ENCODE data around the gene ANKRD65. TPM values are rescaled to one million over a fixed set of nuclear protein-coding genes. Genes with fewer than 3 reads are reported as not detected.
A peak's percentile ranks its signal among the peaks of the same experiment; 100 is the strongest.

The ANKRD65 gene
- total RNA-seq, 2 experiments from 2014 or later, result not detected

- H3K27ac Mint-ChIP-seq, result no peak overlapping the region
- peaks cover 20% of the 10 kb centered on the region for H3K27me3 Mint-ChIP-seq
- no peaks in the 10 kb centered on the region for H3K36me3 Mint-ChIP-seq
- intact Hi-C loops (cut with micrococcal nuclease), result no loop called here
- ChIA-PET POLR2A (no interaction called here), CTCF (interaction anchor here (0.7 to 3.0 kb wide), 8 partner anchors 10 to 92 kb away, joined by 3 to 21 read pairs (median 8); partner anchors contain the start of genes CCNL2 and MRPL20)
- peaks cover 12% of the 10 kb centered on the region for H3K4me1 Mint-ChIP-seq (ENCODE audit: low read depth)
- H3K9me3 Mint-ChIP-seq, result no peaks in the 10 kb centered on the region
- no peak overlapping the region for H3K4me3 Mint-ChIP-seq
- DNase-seq, result no peak
Observed at GRCh38 chr1:1439546-1440261, 18.6 kb upstream of the ANKRD65 start.

DNA sequence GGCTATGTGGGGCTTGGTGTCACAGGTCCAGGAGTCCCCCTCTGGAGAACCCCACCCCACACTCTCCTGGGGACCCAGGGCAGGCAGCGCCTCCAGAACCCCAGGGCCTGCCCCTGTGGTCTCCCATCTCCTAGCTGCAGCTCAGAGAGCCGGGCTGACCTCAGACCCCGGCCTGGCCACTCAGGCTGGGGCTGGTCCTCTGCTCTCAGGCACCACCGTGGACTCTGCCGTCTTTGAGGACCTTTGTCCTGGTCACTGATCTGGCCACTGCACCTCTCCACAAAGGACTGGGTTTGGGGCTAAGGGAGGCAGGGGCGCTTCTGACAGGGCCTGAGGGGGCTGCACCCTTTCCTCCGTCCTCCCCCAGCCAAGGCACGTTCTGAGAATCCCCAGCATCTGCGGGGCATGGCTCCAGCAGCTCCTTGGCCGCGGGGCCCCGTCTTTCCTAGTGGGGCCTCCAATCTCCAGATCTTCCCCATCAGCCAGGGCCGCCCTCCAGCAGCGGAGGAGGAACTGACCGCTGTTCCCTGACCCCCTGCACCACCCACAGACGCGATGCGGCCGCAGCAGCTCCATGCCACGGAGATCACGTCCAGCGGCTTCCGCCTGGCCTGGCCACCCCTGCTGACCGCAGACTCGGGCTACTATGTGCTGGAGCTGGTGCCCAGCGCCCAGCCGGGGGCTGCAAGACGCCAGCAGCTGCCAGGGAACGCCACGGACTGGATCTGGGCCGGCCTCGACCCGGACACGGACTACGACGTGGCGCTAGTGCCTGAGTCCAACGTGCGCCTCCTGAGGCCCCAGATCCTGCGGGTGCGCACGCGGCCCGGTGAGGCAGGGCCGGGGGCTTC lies 17.7 kb upstream of the ANKRD65 start:
- no peak for DNase-seq
- Mint-ChIP-seq H3K36me3 (no peaks in the 10 kb centered on the region), H3K27me3 (peaks cover 21% of the 10 kb centered on the region), H3K9me3 (no peaks in the 10 kb centered on the region), H3K27ac (no peak overlapping the region), H3K4me3 (no peak overlapping the region), H3K4me1 (ENCODE audit: low read depth) (peaks cover 12% of the 10 kb centered on the region)
- intact Hi-C loops (cut with micrococcal nuclease), result no loop called here
- CTCF ChIA-PET, result interaction anchor here (0.6 kb wide), 1 partner anchor 438 kb away, joined by 3 read pairs; no protein-coding TSS in a partner anchor
- POLR2A ChIA-PET, result no interaction called here

DNA sequence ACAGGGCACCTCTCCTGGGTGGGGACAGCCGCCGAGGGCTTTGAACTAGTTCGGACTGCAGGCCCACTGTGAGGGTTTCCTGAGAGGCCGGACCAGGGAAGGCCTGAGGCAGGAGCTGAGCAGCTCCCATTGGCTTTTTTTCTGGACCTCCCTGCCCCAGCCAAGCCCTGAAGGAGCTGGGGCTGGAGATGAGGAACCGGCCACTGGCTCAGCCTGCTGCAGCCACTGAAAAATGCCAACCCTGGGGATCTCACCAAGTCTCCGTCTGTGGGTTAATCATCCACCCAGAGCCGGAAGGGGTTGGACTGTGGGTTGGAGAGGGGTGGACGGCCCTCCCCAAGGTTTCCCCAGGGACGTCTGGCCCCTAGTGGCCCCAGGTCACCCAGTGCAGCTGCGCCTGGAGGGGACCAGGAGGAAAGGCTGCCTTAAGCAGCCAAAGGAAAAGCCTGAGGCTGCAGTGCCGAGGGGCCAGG lies 16.9 kb upstream of the ANKRD65 start:
- POLR2A ChIA-PET, result no interaction called here
- no peak for DNase-seq
- peaks cover 23% of the 10 kb centered on the region for H3K27me3 Mint-ChIP-seq

GRCh38 chr1:1437033-1437903 lies 16.2 kb upstream of the ANKRD65 start:
- ChIA-PET CTCF (interaction anchor here (0.6 kb wide), 1 partner anchor 61 kb away, joined by 3 read pairs; no protein-coding TSS in a partner anchor), POLR2A (no interaction called here)
- no peaks in the 10 kb centered on the region for H3K36me3 Mint-ChIP-seq
- H3K4me1 Mint-ChIP-seq (ENCODE audit: low read depth), result peaks cover 15% of the 10 kb centered on the region
- no peak for DNase-seq
- peaks cover 26% of the 10 kb centered on the region for H3K27me3 Mint-ChIP-seq
- H3K4me3 Mint-ChIP-seq, result no peak overlapping the region
- intact Hi-C loops (cut with micrococcal nuclease), result no loop called here
- H3K9me3 Mint-ChIP-seq, result no peaks in the 10 kb centered on the region
- H3K27ac Mint-ChIP-seq, result no peak overlapping the region

More for the DNA sequence above, 16.9 kb upstream of the ANKRD65 start:
- H3K27ac Mint-ChIP-seq, result no peak overlapping the region
- no peaks in the 10 kb centered on the region for H3K36me3 Mint-ChIP-seq
- H3K4me3 Mint-ChIP-seq, result no peak overlapping the region
- peaks cover 15% of the 10 kb centered on the region for H3K4me1 Mint-ChIP-seq (ENCODE audit: low read depth)
- CTCF ChIA-PET, result interaction anchor here (0.6 kb wide), 1 partner anchor 61 kb away, joined by 3 read pairs; no protein-coding TSS in a partner anchor
- no peaks in the 10 kb centered on the region for H3K9me3 Mint-ChIP-seq
- intact Hi-C loops (cut with micrococcal nuclease), result no loop called here

DNA sequence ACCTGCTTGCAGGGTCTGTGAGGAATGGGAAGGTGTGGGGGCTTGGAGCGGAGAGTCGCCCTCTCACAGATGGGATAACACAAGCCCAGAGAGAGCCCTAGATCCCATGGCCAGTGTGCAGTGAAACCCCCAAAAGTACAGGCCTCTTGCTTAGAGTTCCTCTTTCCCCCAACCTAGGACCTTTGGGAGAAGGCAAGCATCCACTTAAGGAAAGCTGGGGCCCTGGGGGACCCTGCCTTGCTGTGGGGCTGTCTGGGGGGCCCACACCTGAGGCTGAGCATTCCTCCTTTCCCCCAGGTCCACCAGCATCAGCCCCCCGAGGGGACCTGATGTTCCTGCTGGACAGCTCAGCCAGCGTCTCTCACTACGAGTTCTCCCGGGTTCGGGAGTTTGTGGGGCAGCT lies 15.6 kb upstream of the ANKRD65 start:
- peaks cover 15% of the 10 kb centered on the region for H3K4me1 Mint-ChIP-seq (ENCODE audit: low read depth)
- H3K9me3 Mint-ChIP-seq, result no peaks in the 10 kb centered on the region
- H3K27ac Mint-ChIP-seq, result no peak overlapping the region
- ChIA-PET CTCF (no interaction called here), POLR2A (no interaction called here)
- no peaks in the 10 kb centered on the region for H3K36me3 Mint-ChIP-seq
- intact Hi-C loops (cut with micrococcal nuclease), result no loop called here
- H3K4me3 Mint-ChIP-seq, result no peak overlapping the region
- no peak for DNase-seq
- peaks cover 26% of the 10 kb centered on the region for H3K27me3 Mint-ChIP-seq

- ChIA-PET CTCF (no interaction called here), POLR2A (no interaction called here)
- intact Hi-C loops (cut with micrococcal nuclease), result no loop called here
- Mint-ChIP-seq H3K4me3 (no peak overlapping the region), H3K27me3 (peaks cover 26% of the 10 kb centered on the region), H3K4me1 (ENCODE audit: low read depth) (peaks cover 15% of the 10 kb centered on the region), H3K9me3 (no peaks in the 10 kb centered on the region), H3K27ac (no peak overlapping the region), H3K36me3 (no peaks in the 10 kb centered on the region)
- DNase-seq, result no peak
Observed at GRCh38 chr1:1435911-1436629, 15.0 kb upstream of the ANKRD65 start.

- Mint-ChIP-seq H3K4me1 (ENCODE audit: low read depth) (peaks cover 11% of the 10 kb centered on the region), H3K27me3 (peaks cover 23% of the 10 kb centered on the region), H3K36me3 (no peaks in the 10 kb centered on the region), H3K27ac (no peak within 1 kb of the TSS), H3K9me3 (no peaks in the 10 kb centered on the region), H3K4me3 (peak within 1 kb of the TSS; percentile 23)
- peak; percentile 65 for DNase-seq
- ChIA-PET POLR2A (no interaction called here), CTCF (no interaction called here)
- intact Hi-C loops (cut with micrococcal nuclease), result no loop called here
Observed at GRCh38 chr1:1435106-1435903, 14.2 kb upstream of the ANKRD65 start, which contains the start of gene VWA1. Gene VWA1, plus strand, starts transcription at chr1:1435690. Its CDS starts 59 bp downstream, at chr1:1435749.

GRCh38 chr1:1434824-1435105 lies 13.7 kb upstream of the ANKRD65 start:
- DNase-seq, result no peak
- intact Hi-C loops (cut with micrococcal nuclease), result no loop called here
- peak overlapping the region; percentile 23 for H3K4me3 Mint-ChIP-seq
- H3K4me1 Mint-ChIP-seq (ENCODE audit: low read depth), result peaks cover 11% of the 10 kb centered on the region
- ChIA-PET POLR2A (interaction anchor here (1.6 kb wide), 1 partner anchor 30 kb away, joined by 4 read pairs; no protein-coding TSS in a partner anchor), CTCF (interaction anchor here (1.5 kb wide), 1 partner anchor 70 kb away, joined by 5 read pairs; no protein-coding TSS in a partner anchor)
- H3K9me3 Mint-ChIP-seq, result no peaks in the 10 kb centered on the region
- H3K27me3 Mint-ChIP-seq, result peaks cover 27% of the 10 kb centered on the region
- no peak overlapping the region for H3K27ac Mint-ChIP-seq
- no peaks in the 10 kb centered on the region for H3K36me3 Mint-ChIP-seq

GRCh38 chr1:1434131-1434823 lies 13.2 kb upstream of the ANKRD65 start:
- H3K4me3 Mint-ChIP-seq, result no peak overlapping the region

DNA sequence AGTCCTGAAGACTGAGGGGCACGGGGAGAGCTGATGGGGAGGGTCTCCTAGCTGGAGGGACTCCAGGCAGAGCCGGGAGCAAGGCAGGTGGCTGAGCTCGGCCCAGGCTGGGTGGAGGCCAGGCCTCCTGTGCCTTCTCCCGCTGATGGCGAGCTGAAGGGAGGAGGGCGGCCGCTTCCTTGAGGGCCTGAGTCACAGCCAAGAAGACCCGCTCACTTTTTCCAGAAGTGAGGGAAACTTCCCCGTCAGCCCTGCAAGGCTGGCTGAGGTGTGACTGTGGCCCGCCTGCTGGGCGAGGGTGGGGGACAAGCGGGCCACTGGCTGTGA lies 12.7 kb upstream of the ANKRD65 start:
- no peaks in the 10 kb centered on the region for H3K9me3 Mint-ChIP-seq
- POLR2A ChIA-PET, result interaction anchor here (0.7 to 1.6 kb wide), 3 partner anchors 26 to 35 kb away, joined by 3 to 4 read pairs (median 3); partner anchors contain the start of genes CCNL2 and MRPL20
- DNase-seq, result peak; percentile 77
- intact Hi-C loops (cut with micrococcal nuclease), result no loop called here
- H3K4me3 Mint-ChIP-seq, result peak overlapping the region; percentile 35
- CTCF ChIA-PET, result interaction anchor here (0.8 to 1.6 kb wide), 3 partner anchors 34 to 71 kb away, joined by 3 to 5 read pairs (median 5); partner anchors contain the start of gene CCNL2
- peaks cover 11% of the 10 kb centered on the region for H3K4me1 Mint-ChIP-seq (ENCODE audit: low read depth)
- H3K27me3 Mint-ChIP-seq, result peaks cover 29% of the 10 kb centered on the region
- no peak overlapping the region for H3K27ac Mint-ChIP-seq
- H3K36me3 Mint-ChIP-seq, result no peaks in the 10 kb centered on the region

More at GRCh38 chr1:1434131-1434823, 13.2 kb upstream of the ANKRD65 start:
- H3K36me3 Mint-ChIP-seq, result no peaks in the 10 kb centered on the region
- peaks cover 31% of the 10 kb centered on the region for H3K27me3 Mint-ChIP-seq
- DNase-seq, result no peak
- CTCF ChIA-PET, result interaction anchor here (0.8 to 1.6 kb wide), 3 partner anchors 35 to 71 kb away, joined by 3 to 5 read pairs (median 5); partner anchors contain the start of gene CCNL2
- POLR2A ChIA-PET, result interaction anchor here (0.7 to 1.6 kb wide), 3 partner anchors 27 to 35 kb away, joined by 3 to 4 read pairs (median 3); partner anchors contain the start of genes CCNL2 and MRPL20
- H3K9me3 Mint-ChIP-seq, result no peaks in the 10 kb centered on the region
- intact Hi-C loops (cut with micrococcal nuclease), result no loop called here
- H3K27ac Mint-ChIP-seq, result no peak overlapping the region
- peaks cover 11% of the 10 kb centered on the region for H3K4me1 Mint-ChIP-seq (ENCODE audit: low read depth)
